Measurements from ENCODE around the gene ABHD10. TPM values are rescaled to one million over a fixed set of nuclear protein-coding genes. Genes with fewer than 3 reads are reported as not detected.

Gene ABHD10
- total RNA-seq, 1 donor from 2014 or later, result 22.6 TPM

DNA sequence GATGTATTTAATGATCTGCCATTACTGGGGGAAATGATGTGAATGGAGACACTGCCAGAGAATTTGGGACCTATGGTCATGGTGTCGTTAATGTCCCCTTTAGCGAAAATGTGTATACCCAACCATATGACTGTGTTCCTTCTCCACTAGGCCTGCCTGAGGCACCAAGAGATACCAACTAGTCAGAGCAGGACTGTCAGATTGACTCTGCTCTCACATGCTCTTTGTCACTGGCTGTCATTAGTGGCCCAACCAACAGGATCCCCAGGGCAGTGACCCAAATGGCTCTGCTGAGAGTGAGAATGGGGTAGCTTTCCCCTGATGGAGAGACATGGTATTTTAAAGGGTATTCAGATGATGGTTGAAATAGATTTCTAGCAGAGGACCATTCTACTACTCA, 22.7 kb downstream of the ABHD10 start:
- no peak for DNase-seq (ENCODE audit: low read depth)
- Histone ChIP-seq H3K27me3 (ENCODE audit: control insufficient read depth, insufficient read depth, low read length) (no peaks in the 10 kb centered on the region), H3K36me3 (ENCODE audit: control insufficient read depth, insufficient read depth, low read length) (no peaks in the 10 kb centered on the region), H3K4me3 (ENCODE audit: low read depth, low read length) (no peak overlapping the region)
- TF ChIP-seq, protein P1, sequence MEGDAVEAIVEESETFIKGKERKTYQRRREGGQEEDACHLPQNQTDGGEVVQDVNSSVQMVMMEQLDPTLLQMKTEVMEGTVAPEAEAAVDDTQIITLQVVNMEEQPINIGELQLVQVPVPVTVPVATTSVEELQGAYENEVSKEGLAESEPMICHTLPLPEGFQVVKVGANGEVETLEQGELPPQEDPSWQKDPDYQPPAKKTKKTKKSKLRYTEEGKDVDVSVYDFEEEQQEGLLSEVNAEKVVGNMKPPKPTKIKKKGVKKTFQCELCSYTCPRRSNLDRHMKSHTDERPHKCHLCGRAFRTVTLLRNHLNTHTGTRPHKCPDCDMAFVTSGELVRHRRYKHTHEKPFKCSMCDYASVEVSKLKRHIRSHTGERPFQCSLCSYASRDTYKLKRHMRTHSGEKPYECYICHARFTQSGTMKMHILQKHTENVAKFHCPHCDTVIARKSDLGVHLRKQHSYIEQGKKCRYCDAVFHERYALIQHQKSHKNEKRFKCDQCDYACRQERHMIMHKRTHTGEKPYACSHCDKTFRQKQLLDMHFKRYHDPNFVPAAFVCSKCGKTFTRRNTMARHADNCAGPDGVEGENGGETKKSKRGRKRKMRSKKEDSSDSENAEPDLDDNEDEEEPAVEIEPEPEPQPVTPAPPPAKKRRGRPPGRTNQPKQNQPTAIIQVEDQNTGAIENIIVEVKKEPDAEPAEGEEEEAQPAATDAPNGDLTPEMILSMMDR (IDR thresholded peaks at IDR 0.05; ENCODE audit: insufficient read depth, low read length, severe bottlenecking), result no peak
- FAIRE-seq, result peak; percentile 64

DNA sequence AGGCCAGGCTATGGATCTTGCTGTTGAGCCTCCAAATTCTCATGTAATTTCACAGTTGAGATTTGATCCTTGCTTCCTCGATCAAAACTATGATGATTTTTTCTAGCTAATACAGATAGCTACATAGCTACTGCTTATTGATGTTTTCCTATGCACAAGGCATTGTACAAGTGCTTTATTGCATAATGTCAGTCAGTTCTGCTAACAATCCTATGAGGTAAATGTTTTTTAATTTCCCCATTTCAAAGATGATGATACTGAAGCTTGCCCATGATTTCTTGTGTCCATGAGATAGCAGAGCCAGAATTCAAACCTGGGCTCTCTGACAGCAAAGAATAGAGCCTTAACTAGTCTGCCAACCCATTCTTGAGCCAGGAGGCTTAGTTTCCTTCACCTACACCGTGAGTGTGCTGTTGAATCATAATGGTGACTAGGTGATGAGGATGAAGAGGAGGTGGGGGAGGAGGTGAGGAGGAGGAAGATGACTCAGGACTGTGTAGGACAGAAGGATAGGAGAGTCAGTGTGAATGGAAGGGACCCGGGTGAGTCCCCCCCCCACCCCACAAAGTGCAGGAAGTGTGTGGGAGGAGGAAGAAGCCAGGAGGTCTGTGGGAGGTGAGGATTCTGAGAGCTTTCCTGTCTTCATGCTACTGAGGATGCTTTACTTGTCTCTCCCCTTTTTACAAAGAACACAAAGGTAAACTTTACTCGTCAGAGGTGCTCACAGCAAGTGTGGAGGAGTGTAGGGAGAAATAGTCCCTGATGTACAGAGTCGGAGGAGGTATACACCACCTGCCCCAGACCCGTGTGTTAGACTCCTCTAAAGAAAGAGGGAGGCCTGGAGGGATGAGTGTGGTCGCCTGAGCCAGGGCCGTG, 23.5 kb downstream of the ABHD10 start:
- no peaks in the 10 kb centered on the region for H3K27me3 ChIP-seq (ENCODE audit: control insufficient read depth, insufficient read depth, low read length)
- FAIRE-seq, result peak; percentile 62
- DNase-seq (ENCODE audit: low read depth), result peak; percentile 98
- H3K4me3 ChIP-seq (ENCODE audit: low read depth, low read length), result no peak overlapping the region
- TF ChIP-seq, protein P1 (IDR thresholded peaks at IDR 0.05; ENCODE audit: insufficient read depth, low read length, severe bottlenecking), result no peak
- H3K36me3 ChIP-seq (ENCODE audit: control insufficient read depth, insufficient read depth, low read length), result no peaks in the 10 kb centered on the region

DNA sequence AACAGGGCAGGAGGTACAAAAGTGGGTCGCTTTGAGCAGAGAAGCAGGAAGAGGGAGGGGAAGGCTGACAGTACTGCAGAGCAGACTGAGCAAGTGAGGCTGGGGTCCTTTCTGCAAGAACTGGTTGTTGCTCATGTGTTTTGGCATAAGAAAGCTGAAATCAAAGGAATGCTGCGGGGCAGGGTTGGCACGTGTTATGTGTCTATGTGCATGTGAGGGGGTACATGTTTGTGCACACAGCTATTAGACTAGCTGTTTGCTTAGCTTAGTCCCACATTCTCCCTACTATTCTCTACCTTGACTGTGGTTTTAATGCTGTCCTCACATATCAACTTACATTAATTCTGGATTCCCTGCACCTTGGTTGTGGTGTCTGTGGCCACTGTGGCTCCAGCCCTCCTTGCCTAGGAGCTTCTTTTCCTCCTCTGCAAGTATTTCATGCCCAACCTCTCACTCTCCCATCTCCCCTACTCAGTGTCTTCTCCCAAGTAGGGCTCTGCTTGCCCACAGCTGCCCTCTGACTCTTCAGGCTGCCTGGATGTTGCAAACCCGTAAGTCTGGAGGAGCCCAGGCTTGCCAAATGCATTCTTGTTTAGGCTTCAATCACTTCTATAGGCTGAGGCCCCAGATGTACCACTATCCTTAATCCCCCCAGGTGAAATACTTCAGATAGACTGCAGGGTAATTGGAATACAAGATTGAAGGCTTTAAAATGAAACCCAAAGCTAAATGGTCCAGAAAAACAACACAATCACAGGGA, 24.7 kb downstream of the ABHD10 start:
- FAIRE-seq (peak; percentile 40), DNase-seq (ENCODE audit: low read depth) (peak; percentile 74)
- no peak overlapping the region for H3K4me3 ChIP-seq (ENCODE audit: low read depth, low read length)
- TF ChIP-seq, protein P1 (IDR thresholded peaks at IDR 0.05; ENCODE audit: insufficient read depth, low read length, severe bottlenecking), result no peak
- H3K27me3 ChIP-seq (ENCODE audit: control insufficient read depth, insufficient read depth, low read length), result no peaks in the 10 kb centered on the region
- no peaks in the 10 kb centered on the region for H3K36me3 ChIP-seq (ENCODE audit: control insufficient read depth, insufficient read depth, low read length)

DNA sequence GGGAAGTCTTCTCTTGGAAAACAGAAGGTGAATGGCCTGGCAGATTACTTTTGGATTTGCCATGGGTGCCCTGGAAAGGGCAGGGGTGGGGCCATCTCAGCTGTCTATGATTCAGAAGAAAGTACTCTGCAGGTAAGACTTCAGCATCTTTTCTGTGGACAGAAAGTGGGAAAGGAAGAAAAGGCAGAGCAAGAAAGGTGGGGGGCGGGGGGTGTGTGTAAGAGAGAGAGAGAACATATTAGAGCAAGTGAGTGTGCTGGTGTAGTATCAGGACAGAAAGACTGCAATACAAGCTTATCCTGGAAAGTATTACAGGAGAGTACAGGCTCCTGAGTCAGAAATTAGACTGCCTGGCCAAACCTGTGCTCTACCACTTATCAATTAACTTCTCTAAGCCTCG, 25.4 kb downstream of the ABHD10 start:
- Histone ChIP-seq H3K27me3 (ENCODE audit: control insufficient read depth, insufficient read depth, low read length) (no peaks in the 10 kb centered on the region), H3K36me3 (ENCODE audit: control insufficient read depth, insufficient read depth, low read length) (no peaks in the 10 kb centered on the region), H3K4me3 (ENCODE audit: low read depth, low read length) (no peak overlapping the region)
- TF ChIP-seq, protein P1 (IDR thresholded peaks at IDR 0.05; ENCODE audit: insufficient read depth, low read length, severe bottlenecking), result no peak
- DNase-seq (ENCODE audit: low read depth), result peak; percentile 75
- no peak for FAIRE-seq

DNA sequence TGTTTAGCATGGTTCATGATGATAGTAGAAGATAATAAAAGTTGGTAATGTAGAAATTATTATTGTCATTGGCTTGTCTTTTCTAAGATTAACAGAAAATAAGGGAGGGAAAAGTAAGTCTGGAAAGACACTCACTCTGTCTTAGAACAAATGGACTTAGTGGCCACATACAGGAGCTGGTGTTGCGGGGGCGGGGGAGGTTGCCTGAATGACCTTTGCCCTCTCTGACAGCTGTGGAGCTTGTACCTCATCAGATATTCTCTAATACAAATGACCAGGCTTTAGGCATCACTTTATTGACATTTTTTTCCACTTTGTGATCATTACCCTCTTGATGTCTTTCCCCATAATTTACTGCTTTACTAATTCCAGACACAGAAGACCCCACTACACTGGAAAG, 25.8 kb downstream of the ABHD10 start:
- Histone ChIP-seq H3K27me3 (ENCODE audit: control insufficient read depth, insufficient read depth, low read length) (no peaks in the 10 kb centered on the region), H3K36me3 (ENCODE audit: control insufficient read depth, insufficient read depth, low read length) (no peaks in the 10 kb centered on the region), H3K4me3 (ENCODE audit: low read depth, low read length) (no peak overlapping the region)
- DNase-seq (ENCODE audit: low read depth), result no peak
- TF ChIP-seq, protein P1 (IDR thresholded peaks at IDR 0.05; ENCODE audit: insufficient read depth, low read length, severe bottlenecking), result no peak
- no peak for FAIRE-seq

All from bronchial epithelial cell (primary cell).